IMR-90 (cell line): ENCODE measurements around the gene LHFPL3.

Source experiments
- BHLHE40 ChIP-seq: fragments of 150-350 bp; IDR thresholded peaks from 2 replicates; pipeline ENCODE4 v1.6.1; 2016; ENCODE audit warnings: mild to moderate bottlenecking, low read depth, low read length
- CEBPB ChIP-seq: IDR thresholded peaks from 2 replicates; pipeline ENCODE4 v1.6.1; 2012; ENCODE audit warnings: low read depth, low read length, improper control_type of control experiment
- CHD1 ChIP-seq: IDR thresholded peaks from 2 replicates; pipeline ENCODE4 v1.6.1; 2012; ENCODE audit warnings: low read depth, low read length, improper control_type of control experiment
- ELK1 ChIP-seq: fragments of 150-350 bp; IDR thresholded peaks from 2 replicates; pipeline ENCODE4 v1.6.1; 2016; ENCODE audit warnings: low read depth, mild to moderate bottlenecking, low read length, moderate library complexity, borderline replicate concordance
- FOS ChIP-seq: fragments of 150-350 bp; IDR thresholded peaks from 2 replicates; pipeline ENCODE4 v1.6.1; 2016; ENCODE audit warnings: low read depth, low read length
- MAFK ChIP-seq: IDR thresholded peaks from 2 replicates; pipeline ENCODE4 v1.6.1; 2012; ENCODE audit warnings: low read depth, low read length, improper control_type of control experiment
- NFE2L2 ChIP-seq: fragments of 150-350 bp; IDR thresholded peaks from 2 replicates; pipeline ENCODE4 v1.6.1; 2016; ENCODE audit warnings: low read depth, mild to moderate bottlenecking, low read length
- POLR2A ChIP-seq: IDR thresholded peaks from 2 replicates; pipeline ENCODE4 v1.6.1; 2012; ENCODE audit warnings: mild to moderate bottlenecking, low read depth, low read length
- RAD21 ChIP-seq: IDR thresholded peaks from 2 replicates; pipeline ENCODE4 v1.6.1; 2012; ENCODE audit warnings: low read length, improper control_type of control experiment
- RCOR1 ChIP-seq: IDR thresholded peaks from 2 replicates; pipeline ENCODE4 v1.6.1; 2012; ENCODE audit warnings: mild to moderate bottlenecking, low read length, improper control_type of control experiment; ENCODE audit not compliant: insufficient replicate concordance
- RFX5 ChIP-seq: IDR thresholded peaks from 2 replicates; pipeline ENCODE4 v1.8.0; 2012; ENCODE audit warnings: low read depth, mild to moderate bottlenecking, low read length, moderate library complexity
- SMC3 ChIP-seq: fragments of 150-350 bp; IDR thresholded peaks from 2 replicates; pipeline ENCODE4 v1.6.1; 2016; ENCODE audit warnings: low read depth, mild to moderate bottlenecking, antibody characterized with exemption, low read length, moderate library complexity
- USF2 ChIP-seq: fragments of 150-350 bp; IDR thresholded peaks from 2 replicates; pipeline ENCODE4 v1.6.1; 2017; ENCODE audit warnings: mild to moderate bottlenecking, antibody characterized with exemption, low read length, low read depth
- TF ChIP-seq, protein P1 (sequence below): conservative IDR thresholded peaks from 2 replicates; pipeline ENCODE4 v1.5.1; 2012; ENCODE audit warnings: mild to moderate bottlenecking, low read depth, low read length, improper control_type of control experiment

DNA sequence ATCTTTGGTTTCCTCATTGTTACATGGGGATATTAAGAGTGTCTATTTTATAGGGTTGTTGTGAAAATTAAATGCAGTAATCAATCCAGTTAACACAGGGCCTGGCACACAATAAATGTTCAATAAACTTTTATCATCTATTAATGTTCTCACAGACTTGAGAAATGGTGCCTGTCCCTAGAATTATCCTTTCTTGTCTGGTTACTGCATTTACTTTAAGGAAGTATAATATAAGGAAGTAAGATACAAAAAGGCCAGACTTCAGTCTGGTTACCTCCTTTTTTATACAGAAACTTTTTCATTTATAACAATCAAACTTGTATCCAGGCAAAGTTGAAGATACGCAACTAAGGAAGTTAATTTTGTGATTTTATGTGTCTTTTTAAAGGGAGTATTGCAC lies 117.0 kb downstream of the LHFPL3 start:
- TF ChIP-seq, protein P1, sequence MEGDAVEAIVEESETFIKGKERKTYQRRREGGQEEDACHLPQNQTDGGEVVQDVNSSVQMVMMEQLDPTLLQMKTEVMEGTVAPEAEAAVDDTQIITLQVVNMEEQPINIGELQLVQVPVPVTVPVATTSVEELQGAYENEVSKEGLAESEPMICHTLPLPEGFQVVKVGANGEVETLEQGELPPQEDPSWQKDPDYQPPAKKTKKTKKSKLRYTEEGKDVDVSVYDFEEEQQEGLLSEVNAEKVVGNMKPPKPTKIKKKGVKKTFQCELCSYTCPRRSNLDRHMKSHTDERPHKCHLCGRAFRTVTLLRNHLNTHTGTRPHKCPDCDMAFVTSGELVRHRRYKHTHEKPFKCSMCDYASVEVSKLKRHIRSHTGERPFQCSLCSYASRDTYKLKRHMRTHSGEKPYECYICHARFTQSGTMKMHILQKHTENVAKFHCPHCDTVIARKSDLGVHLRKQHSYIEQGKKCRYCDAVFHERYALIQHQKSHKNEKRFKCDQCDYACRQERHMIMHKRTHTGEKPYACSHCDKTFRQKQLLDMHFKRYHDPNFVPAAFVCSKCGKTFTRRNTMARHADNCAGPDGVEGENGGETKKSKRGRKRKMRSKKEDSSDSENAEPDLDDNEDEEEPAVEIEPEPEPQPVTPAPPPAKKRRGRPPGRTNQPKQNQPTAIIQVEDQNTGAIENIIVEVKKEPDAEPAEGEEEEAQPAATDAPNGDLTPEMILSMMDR: no peak
- no peak for TF ChIP-seq NFE2L2
- no peak for TF ChIP-seq POLR2A
- no peak for TF ChIP-seq CEBPB
- no peak for TF ChIP-seq ELK1
- no peak for TF ChIP-seq USF2
- no peak for TF ChIP-seq RCOR1
- TF ChIP-seq RFX5: no peak
- no peak for TF ChIP-seq MAFK
- TF ChIP-seq CHD1: no peak
- no peak for TF ChIP-seq SMC3
- TF ChIP-seq RAD21: no peak
- TF ChIP-seq BHLHE40: no peak
- TF ChIP-seq FOS: no peak
